Activated CD8-positive, alpha-beta memory T cell treated with anti-CD3 and anti-CD28 coated beads for 36 hours (primary cell): ENCODE measurements around the gene TCHH. TPM values are rescaled to one million over a fixed set of nuclear protein-coding genes. Genes with fewer than 3 reads are reported as not detected.
"Not testable (repeated sequence)": the region's sequence is repeated elsewhere in the genome, so short reads cannot be mapped to it uniquely, and the experiment has no call there.

Source experiments
- CTCF ChIA-PET: fragments of 350-600 bp; sonication (Branson Sonifier 250); formaldehyde crosslinking; loops from one replicate; lab custom pipeline; 2021; ENCODE audit warnings: antibody characterized with exemption; lab: Charles Lee
- POLR2A ChIA-PET: fragments of 350-600 bp; sonication (Branson Sonifier 250); formaldehyde crosslinking; loops from one replicate; lab custom pipeline; 2021; ENCODE audit warnings: antibody characterized with exemption; lab: Charles Lee
- total RNA-seq, 2 experiments: library from RNA; stranded (reverse); gene quantifications; one replicate each; pipeline ENCODE4 v1.2.3, GENCODE V29; 2021

The TCHH gene
- total RNA-seq, 2 experiments from 2014 or later: 0.17 TPM

DNA sequence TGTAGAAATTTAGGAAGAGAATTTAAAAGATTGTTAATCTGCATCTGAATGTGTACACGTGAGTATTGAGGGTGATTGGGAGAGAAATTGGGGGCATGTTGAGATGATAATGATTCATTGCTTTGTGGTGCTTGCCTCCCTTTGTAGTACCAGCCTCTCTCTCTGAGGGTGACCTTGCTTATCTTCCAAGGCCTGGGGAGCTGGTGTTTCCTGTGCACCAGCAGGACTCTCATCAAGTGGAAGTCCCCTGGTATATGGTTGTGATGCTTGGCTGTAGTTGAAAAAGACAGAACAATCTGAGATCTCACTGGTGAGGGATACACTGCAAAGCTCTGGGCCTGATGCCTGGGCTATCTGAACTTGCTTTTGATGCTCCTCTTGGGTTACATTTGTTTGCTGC lies 30.4 kb downstream of the TCHH start:
- CTCF ChIA-PET: no interaction called here
- POLR2A ChIA-PET: no interaction called here

DNA sequence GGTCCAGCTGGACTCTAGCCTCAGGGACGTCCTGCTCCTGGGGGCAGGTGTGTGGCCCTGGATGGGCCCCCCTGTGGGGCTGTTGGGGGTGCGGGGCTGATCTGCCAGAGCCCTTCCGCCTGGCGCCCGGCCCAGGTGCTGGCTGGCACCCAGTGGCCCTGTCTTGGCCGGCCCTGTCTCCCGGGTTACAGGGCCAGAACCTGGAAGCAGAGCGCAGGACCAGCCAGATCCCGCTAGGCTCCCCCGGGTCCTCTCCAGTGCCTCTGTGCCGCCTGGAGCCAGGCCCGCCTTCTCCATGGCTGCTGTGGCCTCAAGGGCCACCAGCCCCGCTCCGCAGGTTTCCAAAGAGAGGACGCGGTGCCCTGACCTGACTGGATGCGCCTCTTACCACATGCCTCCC lies 34.2 kb downstream of the TCHH start:
- POLR2A ChIA-PET, CTCF ChIA-PET: not testable (repeated sequence)

GRCh38 chr1:152080494-152080893 lies 34.8 kb downstream of the TCHH start:
- CTCF ChIA-PET, POLR2A ChIA-PET: not testable (repeated sequence)

- POLR2A ChIA-PET: no interaction called here
These were observed 36.3 kb downstream of the TCHH start for GRCh38 chr1:152078831-152079441.

GRCh38 chr1:152072311-152072710 lies 42.9 kb downstream of the TCHH start:
- CTCF ChIA-PET: no interaction called here
- POLR2A ChIA-PET: no interaction called here

More at GRCh38 chr1:152078831-152079441, 36.3 kb downstream of the TCHH start:
- CTCF ChIA-PET: no interaction called here

- ChIA-PET CTCF (no interaction called here), POLR2A (no interaction called here)
These were observed 44.1 kb downstream of the TCHH start for GRCh38 chr1:152071123-152071522.

DNA sequence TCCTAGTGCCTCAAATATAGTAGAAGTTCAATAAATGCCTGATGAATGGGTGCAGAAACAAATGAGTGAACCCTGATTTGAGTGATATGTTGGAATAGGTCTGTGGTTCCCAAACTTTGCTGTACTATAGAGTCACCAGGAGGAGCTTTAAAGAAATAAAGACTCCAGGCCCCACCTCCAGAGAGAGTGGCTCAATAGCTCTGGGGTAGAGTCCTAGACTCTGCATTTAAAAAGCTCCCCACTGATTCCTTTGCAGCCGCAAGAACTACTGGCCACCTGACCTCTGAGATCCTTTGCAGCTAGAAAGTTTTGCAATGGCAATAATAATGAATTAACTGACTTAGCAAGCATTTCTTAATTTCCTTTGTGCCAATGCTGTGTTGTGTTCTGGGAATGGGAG lies 47.3 kb downstream of the TCHH start:
- POLR2A ChIA-PET: no interaction called here
- CTCF ChIA-PET: interaction anchor here (0.6 kb wide), 1 partner anchor 71 kb away, joined by 3 read pairs; no protein-coding TSS in a partner anchor

GRCh38 chr1:152067150-152067549 lies 48.1 kb downstream of the TCHH start:
- ChIA-PET POLR2A (no interaction called here), CTCF (interaction anchor here (0.6 kb wide), 1 partner anchor 71 kb away, joined by 3 read pairs; no protein-coding TSS in a partner anchor)

DNA sequence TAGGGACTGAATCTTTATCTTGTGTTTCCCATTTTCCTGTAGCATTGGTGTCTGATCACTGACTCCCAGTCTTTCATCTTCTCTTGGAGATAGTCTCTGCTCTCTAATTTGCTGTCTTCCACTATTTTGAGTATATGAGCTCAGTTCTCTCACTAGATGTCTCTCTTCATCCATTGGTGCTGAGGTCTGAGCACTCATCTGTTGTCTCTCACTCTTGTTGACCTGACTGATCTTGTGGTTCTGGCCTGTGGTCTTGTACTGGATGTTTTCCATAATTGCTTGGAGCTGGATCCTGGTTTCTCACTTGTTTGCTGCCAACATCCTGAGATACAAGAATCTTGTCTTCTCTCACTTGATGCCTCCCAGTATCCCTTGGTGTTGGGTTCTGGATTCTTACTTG lies 53.3 kb downstream of the TCHH start:
- POLR2A ChIA-PET: no interaction called here
- CTCF ChIA-PET: interaction anchor here (0.6 to 1.4 kb wide), 2 partner anchors 25 to 127 kb away, joined by 4 to 5 read pairs; no protein-coding TSS in a partner anchor

Other genes with a start within 250 kb of the TCHH start
- 10 to 100 TPM; 28.7 to 31.8 TPM for gene THEM4, start 205.9 kb downstream of the TCHH start, total RNA-seq
- gene S100A10, start 121.6 kb downstream of the TCHH start, total RNA-seq: 100 to 1,000 TPM; 285 to 288 TPM
- gene S100A11, start 78.4 kb downstream of the TCHH start, total RNA-seq: 100 to 1,000 TPM; 269 to 292 TPM
- not detected for gene TCHHL1, start 26.4 kb downstream of the TCHH start, total RNA-seq
- gene RPTN, start 43.8 kb upstream of the TCHH start, total RNA-seq: not detected
- gene HRNR, start 108.7 kb upstream of the TCHH start, total RNA-seq: not detected
- not detected for gene FLG, start 209.8 kb upstream of the TCHH start, total RNA-seq
- gene FLG2, start 244.6 kb upstream of the TCHH start, total RNA-seq: not detected